GM12892 (cell line): ENCODE data around the gene PNPLA2.

Experiments
- DNase-seq: peaks from one replicate; pipeline ENCODE4 v3.0.0; 2011; ENCODE audit not compliant: insufficient read length
- FAIRE-seq: peaks from 2 replicates; lab custom pipeline; 2011; peaks lifted over from hg19 to GRCh38; lab: Jason Lieb, UNC
- POLR2A ChIP-seq: IDR thresholded peaks from 2 replicates; pipeline ENCODE4 v1.6.1; 2011; ENCODE audit warnings: low read depth, low read length, control low read depth
- POLR2AphosphoS5 ChIP-seq: IDR thresholded peaks from 2 replicates; pipeline ENCODE4 v1.6.1; 2011; ENCODE audit warnings: low read depth, low read length, control low read depth
- TAF1 ChIP-seq: IDR thresholded peaks from 2 replicates; pipeline ENCODE4 v1.6.1; 2011; ENCODE audit warnings: low read depth, mild to moderate bottlenecking, control low read depth, low read length, borderline replicate concordance

The PNPLA2 gene

DNA sequence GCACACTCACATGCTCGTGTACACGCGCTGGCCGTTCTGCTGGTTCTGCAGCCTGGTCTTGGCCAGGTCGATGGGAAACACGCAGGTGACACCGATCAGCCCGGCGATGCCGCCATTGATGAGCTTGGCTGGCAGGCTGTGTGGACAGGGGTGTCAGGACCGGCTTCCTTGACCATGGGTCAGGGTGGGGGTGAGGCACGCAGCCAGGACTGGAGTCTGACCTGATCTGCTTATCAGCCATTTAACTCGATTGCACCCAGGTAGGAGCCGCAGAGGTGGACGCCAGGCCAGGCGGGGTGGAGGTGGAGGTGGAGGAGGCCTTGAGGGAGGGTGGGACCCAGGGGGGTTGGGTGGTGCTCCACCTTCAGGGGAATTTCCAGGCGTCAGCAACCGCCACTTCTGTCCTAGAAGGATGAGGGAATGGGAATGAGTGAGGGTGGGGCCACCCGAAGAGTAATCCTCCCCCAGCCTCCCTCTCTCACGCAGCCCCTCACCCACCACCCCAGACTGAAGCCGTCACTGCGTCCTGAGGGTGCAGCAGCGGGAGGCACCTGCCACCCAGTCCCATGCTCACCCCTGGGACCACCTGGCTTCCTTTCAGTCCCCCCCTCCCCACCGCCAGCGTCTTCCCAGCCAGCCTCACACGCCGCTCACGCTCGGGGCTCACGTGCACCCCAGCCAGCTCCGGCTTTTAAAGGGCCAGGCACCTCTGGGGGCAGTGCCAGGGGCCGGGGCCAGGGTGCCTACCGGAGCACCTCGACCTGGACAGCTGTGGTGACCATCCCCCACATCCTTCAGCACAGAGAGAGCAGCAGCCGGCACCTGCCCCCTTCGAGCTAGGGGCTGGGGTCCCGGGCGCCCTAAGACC, 23.7 kb upstream of the PNPLA2 start:
- peak; percentile 64 for FAIRE-seq
- TF ChIP-seq TAF1, result no peak
- TF ChIP-seq POLR2AphosphoS5, result no peak
- TF ChIP-seq POLR2A, result no peak
- DNase-seq, result no peak

DNA sequence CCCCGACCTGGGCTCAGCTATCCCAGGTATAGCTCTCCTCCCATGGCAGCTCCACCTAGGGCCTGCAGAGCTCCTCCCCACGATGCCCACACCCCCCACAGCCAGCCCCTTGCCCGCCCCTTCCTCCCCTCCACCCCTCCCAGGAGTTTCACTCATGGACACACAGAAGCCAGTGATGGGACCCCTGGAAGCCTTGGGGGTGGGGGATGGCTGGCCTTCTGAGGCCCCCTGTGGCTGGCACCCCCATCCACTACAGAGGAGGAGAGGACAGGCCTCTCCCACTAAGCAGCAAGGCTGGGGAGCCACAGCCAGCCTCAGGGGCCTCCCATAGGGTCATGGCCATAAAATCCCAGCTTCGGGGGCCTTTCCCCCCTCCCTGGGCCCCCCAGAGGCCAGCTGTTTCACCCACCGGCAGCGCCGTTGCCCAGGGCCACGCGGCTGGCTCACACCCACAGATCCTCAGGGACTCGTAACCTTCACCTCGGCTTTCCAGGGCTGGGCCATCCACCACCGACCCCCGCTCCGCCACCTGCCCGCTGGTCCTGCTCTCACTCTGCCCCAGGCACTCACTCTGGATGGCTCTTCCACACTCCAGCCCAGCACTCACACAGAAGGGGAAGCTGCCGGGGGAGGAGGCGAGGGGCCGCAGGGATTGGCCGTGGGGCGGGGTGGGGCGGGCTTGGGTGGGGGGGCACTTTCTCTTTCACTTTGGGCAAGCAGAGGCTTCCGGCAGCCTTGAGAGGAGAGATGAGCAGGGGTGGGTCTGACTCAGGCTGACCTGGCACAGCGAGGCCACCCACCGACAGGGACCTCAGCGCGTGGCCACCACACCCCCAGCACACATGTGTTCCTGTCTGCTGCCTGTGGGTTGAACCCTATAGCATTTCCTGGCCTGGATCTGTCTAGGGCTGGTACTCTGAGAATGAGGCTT, 22.8 kb upstream of the PNPLA2 start:
- FAIRE-seq (peak; percentile 99), DNase-seq (peak; percentile 99)

GRCh38 chr11:796565-797295, 22.0 kb upstream of the PNPLA2 start:
- no peak for FAIRE-seq
- TF ChIP-seq POLR2A, result 0 out of 2 replicates have a peak, but pooled peaks have one; percentile 28
- peak; percentile 0; the same call in 1 of the 2 replicates for TF ChIP-seq POLR2AphosphoS5
- no peak for TF ChIP-seq TAF1
- no peak for DNase-seq

More for the DNA sequence above, 22.8 kb upstream of the PNPLA2 start:
- TF ChIP-seq TAF1, result no peak; the same call in 1 of the 2 replicates
- TF ChIP-seq POLR2A, result peak; percentile 53
- peak; percentile 50; the same call in 1 of the 2 replicates for TF ChIP-seq POLR2AphosphoS5

DNA sequence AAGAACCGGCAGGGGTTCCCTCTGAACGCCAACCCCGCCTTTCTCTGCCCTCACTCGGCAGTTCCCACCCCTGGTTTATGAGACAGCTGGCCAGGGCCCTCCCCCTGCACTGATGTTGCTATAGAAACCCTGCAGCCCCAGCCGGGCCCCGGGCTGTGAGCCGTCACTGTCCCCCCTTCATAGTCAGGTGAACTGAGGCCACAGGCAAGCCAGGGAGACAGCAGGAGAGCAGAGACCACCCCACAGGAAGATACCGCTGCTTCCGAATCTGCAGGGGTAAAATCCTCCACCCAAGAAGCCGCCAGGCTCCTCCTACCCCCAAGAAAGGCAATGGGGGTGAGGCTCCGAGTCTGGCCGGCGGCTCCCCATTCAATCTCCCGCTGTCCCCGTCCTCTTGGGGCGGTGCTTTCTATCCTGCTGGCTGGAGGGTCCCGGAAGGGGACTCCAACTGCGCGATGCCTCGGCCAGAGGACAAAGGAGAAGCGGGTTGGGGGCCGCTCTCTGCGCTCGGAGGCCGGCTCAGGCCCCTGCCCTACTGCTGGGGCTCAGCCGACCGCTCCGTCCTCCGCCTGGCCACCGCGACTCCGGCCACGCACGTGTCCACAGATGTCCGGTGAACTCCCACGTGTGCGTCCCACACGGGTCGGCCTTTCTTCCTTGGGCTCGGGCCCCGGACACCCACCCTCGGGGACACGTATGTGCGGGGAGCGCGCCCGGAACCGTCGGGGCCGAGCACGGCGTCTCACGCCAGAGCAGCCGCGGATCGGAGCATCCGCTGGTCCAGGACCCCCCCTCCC, 21.2 kb upstream of the PNPLA2 start:
- DNase-seq (peak; percentile 94), FAIRE-seq (peak; percentile 99)
- peak; percentile 36; the same call in 1 of the 2 replicates for TF ChIP-seq POLR2AphosphoS5
- no peak; the same call in 1 of the 2 replicates for TF ChIP-seq POLR2A
- no peak for TF ChIP-seq TAF1

DNA sequence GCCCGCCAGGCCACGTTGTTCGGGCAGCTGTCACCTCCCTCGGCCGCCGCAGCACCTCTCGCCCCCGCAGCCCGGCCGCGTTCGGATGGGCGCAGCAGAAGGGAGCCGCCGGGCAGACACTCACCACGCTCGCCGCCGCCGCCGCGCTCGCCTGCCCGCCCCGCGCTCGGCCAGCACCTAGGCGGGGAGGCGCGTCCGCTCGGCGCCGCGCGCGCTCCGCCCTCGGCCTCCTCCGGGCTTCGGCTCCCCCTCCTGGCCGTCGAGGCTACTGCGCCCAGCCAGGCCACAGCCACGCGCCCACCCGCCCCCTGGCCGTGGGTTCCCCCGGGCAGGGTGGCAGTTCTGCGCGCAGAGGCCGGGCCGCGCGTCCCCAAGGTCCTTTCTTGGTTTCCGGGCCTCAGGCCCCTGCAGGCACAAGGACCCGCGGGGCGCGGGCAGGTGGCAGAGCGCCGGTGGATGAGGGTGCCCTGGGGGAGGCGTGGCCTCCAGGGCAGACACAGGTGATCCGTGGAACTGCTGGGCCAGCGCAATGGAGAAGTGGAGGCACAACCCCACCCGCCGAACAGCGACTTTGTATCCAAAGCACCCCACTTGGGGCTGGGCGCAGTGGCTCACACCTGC, 20.5 kb upstream of the PNPLA2 start, which contains the start of gene SLC25A22:
Gene SLC25A22, minus strand, starts transcription at position 189 of the 621 bp plus-strand sequence. CDS start 3,275 bp downstream, outside the sequence.
- no peak for FAIRE-seq
- TF ChIP-seq POLR2A (peak; percentile 67; the same call in 1 of the 2 replicates), POLR2AphosphoS5 (no peak)
- DNase-seq, result peak; percentile 99

GRCh38 chr11:799641-800316, 18.9 kb upstream of the PNPLA2 start:
- FAIRE-seq, result no peak
- TF ChIP-seq POLR2AphosphoS5 (no peak), POLR2A (no peak), TAF1 (no peak)

GRCh38 chr11:800473-800872, 18.2 kb upstream of the PNPLA2 start:
- FAIRE-seq (no peak), DNase-seq (no peak)
- no peak for TF ChIP-seq TAF1
- no peak for TF ChIP-seq POLR2A
- TF ChIP-seq POLR2AphosphoS5, result no peak

More at GRCh38 chr11:799641-800316, 18.9 kb upstream of the PNPLA2 start:
- no peak for DNase-seq

DNA sequence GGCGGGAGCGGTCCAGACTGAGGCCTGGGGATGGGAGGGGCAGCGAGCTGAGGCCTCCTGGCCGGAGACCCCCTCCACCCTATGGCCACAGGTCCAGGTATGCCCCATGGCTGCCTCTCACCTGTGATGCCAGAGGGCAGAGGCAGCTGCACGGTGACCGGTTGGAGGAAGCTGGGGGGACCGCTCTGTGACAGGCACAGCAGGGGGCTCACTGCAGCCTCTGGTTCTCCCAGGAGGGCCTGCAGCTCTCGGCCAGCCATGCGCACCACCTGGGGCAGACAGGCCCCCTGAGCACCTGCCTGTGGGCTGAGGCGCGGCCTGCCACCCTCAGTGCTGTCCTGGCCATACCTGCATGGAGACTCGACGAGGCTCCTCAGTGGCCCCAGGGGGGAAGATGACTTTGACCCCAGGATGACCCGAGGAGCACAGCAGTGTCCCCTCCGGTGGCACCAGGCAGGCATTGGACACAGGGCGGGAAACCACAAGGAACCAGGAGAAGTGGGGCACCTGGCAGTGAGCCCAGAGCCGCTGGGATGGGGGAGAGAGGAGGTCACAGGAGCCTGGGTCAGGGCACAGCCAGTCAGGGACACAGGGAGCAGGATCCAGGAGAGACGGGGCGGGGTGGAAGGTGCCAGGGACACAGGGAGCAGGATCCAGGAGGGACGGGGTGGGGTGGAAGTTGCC, 17.5 kb upstream of the PNPLA2 start:
- DNase-seq, result no peak
- TF ChIP-seq POLR2AphosphoS5, result no peak
- no peak for TF ChIP-seq TAF1
- no peak for TF ChIP-seq POLR2A
- FAIRE-seq, result no peak

- TF ChIP-seq TAF1, result no peak
- TF ChIP-seq POLR2A, result no peak
- no peak for TF ChIP-seq POLR2AphosphoS5
- FAIRE-seq (no peak), DNase-seq (no peak)
These were observed 16.6 kb upstream of the PNPLA2 start for GRCh38 chr11:802018-802617.
